A673 (cell line): ENCODE data around the gene NDUFB2.

ENCODE experiments used
- CTCF ChIP-seq: fragments of 300-800, 200-600 bp; sonication (generic); conservative IDR thresholded peaks from 2 replicates; pipeline ENCODE4 v1.5.1; 2017; ENCODE audit warnings: low read depth, mild to moderate bottlenecking, antibody characterized with exemption, low read length, moderate library complexity, mixed read lengths
- EZH2 ChIP-seq: fragments of 200-600 bp; sonication (generic); IDR thresholded peaks from 2 replicates; pipeline ENCODE4 v1.6.1; 2017; ENCODE audit warnings: borderline replicate concordance, low read depth, mild to moderate bottlenecking, mixed read lengths, antibody characterized with exemption, low read length; ENCODE audit not compliant: poor library complexity, severe bottlenecking

- TF ChIP-seq CTCF, result peak; percentile 60
- no peak for TF ChIP-seq EZH2
Observed at GRCh38 chr7:140674899-140675701, 21.4 kb upstream of the NDUFB2 start.
